ENCODE results near the gene SULT4A1.
A peak's percentile ranks its signal among the peaks of the same experiment; 100 is the strongest.

The SULT4A1 gene

DNA sequence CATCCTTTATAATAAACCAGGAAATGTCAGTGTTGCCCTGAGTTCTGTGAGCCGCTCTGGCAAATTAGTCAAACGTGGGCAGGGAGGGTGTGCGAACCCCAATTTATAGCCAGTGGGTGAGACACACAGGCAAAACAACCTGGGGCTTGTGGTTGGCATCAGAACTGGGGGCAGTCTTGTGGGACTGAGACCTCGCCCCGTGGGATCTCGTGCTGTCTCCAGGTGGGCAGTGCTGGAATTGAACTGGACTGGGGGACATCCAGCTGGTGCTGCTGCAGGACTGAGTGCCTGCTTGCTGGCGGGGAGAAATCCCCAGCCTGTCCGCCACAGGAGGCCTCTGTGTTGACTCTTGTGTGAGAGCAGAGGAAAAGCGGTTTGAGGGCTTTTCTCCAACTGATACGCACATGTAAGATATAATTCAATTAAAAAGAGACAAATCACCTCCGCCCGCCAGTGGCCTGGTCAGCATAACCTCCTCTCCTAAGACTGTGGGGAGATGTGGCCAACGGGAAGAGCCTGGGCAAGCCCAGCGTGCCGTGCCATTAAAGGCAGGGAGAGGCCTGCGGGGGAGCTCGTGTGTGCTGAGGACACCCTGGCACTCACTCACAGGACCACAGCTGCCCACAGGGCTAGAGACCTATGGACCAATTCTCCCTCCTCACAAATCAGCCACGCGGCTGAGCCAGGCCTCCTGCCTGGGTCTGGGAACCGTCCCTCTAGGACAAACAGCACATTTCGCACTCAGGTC, 18.4 kb downstream of the SULT4A1 start:
- no peak for DNase-seq

DNA sequence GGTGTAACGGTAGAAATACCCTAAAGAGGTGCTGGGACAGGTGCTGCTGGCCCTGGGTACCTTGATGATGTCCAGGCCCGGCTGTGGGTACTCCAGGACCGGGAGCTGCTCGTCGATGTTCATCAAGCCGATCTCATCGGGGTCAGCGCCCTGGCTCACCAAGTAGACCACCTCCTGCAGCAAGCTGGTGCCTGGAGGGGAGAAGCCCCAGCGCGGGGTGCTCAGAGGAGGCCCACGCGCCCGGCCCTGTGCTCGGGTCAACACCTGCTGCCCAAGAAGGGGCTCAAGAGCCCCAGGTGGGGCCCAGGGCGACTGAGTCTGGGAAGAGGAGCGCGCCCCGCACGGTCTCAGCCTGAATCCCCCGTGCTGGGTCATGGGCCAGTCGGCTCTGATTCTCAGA, 20.6 kb downstream of the SULT4A1 start:
- no peak for DNase-seq

GRCh38 chr22:43840851-43841250, 21.5 kb downstream of the SULT4A1 start:
- no peak for DNase-seq

GRCh38 chr22:43840431-43840830, 21.9 kb downstream of the SULT4A1 start:
- DNase-seq: no peak

DNA sequence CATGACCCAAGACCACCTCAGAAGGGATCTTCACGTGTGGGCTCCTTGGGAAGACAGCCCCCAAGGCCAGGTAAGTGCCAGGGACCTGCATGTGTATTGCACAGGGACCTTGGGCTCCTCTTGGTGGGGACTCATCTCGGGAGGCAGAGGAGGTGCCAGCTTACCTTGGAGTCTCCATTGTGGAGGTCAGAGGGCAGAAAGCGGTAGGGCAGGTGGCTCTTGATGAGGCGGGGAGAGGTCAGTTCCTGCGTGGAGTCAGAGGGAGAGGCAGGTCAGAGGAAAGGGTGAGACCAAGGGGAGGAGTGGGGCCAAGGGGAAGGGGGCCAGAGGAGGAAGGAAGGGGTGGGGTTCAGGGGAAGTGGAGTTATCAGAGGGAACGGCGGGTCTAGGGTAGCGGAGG, 22.5 kb downstream of the SULT4A1 start:
- DNase-seq: no peak

- DNase-seq: no peak
Observed at GRCh38 chr22:43838571-43839307, 23.6 kb downstream of the SULT4A1 start.

DNA sequence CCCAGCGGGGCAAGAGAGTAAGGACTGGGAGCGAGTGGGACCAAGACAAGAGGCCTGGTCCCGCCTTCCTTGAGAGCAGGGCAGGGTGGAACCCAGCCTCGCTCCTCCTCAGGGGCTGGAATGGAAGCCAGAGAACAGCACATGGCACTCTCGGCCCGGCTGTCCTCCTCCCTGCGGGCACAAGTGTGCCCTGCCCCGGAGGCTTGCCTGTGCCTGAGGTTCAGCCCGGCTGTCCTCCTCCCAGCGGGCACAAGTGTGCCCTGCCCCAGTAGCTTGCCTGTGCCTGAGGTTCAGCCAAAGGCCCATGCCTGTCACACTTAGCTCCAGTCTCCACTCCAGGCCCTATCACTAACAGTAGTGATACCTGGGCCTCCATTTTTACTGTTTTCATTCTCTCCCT, 24.2 kb downstream of the SULT4A1 start:
- DNase-seq: no peak

- DNase-seq: no peak
Observed at GRCh38 chr22:43837666-43838065, 24.6 kb downstream of the SULT4A1 start.

GRCh38 chr22:43835736-43836135, 26.6 kb downstream of the SULT4A1 start:
- no peak for DNase-seq

DNA sequence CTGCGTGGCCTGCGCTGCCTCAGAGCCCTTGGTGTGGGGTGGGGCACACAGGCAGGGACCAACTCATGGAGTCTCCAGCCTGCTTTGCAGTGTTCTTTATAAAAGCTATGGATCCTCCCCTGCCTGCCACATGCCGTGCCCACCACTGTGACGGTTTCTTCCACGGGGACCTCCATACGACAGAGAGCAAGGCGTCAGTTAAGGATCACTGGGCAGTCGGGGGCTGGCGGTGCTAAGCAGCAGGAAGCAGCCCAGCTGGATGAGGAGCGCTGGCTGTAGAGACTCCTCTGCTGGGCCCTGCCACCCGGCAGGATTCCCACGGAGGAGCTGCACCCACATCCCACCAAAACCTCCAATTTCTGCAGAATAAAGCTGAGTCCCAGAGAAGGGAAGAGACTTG, 27.1 kb downstream of the SULT4A1 start:
- no peak for DNase-seq

DNA sequence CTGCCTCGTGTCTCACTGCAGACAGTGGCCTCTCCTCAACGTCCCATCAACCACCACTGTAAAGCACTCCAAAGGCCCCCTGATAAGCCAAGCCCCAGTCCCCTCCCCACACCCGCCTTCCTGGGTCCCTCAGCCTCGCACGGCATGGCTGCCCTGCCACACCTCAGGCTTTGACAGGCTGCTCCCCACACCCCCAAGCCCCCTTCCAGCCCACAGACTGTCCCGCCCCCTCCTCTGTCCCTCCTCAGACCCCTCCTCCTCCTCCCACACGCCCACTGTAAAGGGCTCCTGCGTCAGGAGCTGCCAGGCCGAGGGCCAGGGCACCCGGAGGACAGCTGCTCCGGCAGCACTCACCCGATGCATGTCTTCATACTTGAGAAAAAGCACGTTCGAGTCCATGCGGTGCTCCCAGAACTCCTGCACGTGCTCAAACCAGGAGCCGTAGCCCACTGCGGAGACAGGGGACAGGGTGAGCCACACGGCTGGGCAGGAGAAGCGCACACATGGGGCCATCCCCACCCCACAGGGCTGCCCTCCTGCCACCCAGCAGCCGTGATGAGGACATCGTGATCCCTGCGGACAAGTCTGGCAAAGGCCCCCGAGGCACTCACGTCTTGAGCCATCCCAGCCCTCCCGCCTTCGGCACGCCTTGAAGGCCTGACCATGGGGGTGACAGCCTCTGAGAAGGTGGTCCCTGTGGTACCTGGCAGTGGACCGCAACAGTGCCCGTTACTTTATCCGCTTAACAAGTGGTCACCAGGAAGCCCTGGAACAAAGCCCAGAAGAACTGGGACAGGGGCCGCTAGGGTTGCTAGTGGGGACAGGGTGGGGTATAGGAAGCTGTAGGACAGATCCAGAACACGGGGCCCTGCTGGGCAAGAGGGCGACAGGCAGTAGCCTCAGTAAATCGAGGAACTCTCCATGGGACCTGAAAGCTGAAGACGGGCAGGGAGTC, 28.8 kb downstream of the SULT4A1 start:
- DNase-seq: no peak

DNA sequence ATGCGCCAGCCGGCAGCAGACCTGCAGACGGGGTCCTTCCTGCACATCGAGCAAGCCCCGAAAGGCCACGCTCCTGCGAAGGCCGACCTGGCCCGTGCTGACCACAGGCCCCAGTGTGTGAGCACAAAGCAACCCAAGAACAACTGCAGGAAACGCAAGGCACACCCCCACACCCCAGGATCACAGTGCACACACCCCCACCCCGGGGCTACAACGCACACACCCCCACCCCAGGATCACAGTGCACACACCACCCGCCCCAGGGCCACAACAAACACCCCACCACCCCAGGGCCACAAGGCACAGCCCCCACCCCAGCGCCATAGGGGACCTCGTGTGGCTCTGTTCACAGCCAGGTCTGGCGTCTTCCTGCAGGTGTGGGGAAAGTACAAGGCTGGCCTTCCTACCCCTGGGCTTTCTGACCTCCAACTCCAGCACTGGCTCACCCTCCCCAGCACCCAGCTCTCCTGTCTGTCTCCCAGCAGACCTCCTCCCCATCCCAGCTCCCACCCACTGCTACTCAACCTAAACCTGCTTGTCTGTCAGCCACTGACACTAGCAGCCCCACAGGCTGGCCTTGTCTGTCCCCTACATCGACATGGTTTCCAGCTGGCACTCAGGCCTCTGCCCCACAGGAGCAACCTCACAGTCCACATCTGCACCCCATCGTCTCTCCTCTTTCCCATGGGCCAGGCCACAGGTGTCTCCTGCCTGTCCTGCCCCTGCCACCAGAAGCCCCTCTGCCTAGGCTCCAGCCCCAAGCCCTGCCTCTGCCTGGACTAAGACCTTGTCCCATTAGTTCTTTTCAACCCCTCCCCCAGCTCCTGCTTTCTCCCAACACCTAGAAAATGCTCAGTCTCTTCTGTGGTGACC, 29.7 kb downstream of the SULT4A1 start:
- no peak for DNase-seq

GRCh38 chr22:43831561-43832392, 30.5 kb downstream of the SULT4A1 start:
- DNase-seq: no peak

- no peak for DNase-seq
Observed at GRCh38 chr22:43830931-43831560, 31.3 kb downstream of the SULT4A1 start.

- DNase-seq: no peak
Observed at GRCh38 chr22:43829904-43830851, 32.1 kb downstream of the SULT4A1 start.

DNA sequence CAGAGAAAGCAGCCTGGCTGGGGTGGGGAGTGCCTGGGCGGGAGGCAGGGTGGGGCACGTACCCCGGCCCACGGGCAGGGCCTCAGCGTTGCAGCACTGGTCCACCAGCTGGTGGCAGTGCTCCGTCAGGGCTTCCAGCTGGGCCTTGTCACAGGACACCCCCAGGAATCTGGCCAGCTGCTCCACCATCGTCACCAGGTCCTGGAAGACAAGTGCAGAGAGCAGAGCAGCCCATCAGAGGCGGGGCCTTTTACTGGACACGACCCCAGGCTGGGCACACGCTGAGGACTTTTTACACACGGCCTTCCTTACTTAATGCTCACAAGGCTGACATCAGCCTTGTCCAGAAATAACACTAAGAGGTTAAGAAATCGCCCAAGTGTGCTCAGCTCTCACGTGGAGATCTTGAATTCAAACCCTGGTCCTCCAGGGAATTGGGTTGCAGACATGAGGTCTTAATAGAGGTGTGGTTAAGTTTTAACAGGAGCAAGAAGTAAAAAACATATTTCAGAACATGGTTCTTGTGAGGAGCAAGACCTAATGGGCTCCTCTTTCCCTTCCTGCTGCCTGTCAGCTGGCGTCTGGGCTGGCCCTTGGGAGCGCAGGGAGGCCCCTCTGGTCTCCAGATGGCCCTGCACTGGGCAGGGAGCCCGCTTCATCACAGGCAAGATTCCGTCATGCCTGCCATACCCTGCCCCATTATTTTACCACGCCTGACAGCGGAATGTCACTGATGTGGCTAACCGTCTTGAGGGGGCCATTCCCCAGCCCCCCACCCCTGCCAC, 33.1 kb downstream of the SULT4A1 start:
- no peak for DNase-seq

DNA sequence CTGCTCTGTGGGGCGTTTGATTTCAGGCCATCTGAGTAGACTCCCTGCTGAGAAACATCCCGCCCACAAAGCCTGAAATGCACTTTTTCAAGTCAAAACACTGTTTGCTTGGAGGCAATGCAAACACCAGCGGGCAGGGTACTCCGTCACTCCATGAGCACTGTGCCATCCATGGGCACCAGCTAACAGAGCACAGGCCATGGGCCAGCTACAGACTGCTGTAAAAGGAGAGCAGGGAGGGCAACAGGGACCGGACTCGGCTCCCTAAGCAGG, 33.7 kb downstream of the SULT4A1 start:
- DNase-seq: no peak

- peak; percentile 32 for DNase-seq
Observed at GRCh38 chr22:43827926-43828724, 34.2 kb downstream of the SULT4A1 start.

All from DMS53 (cell line).